ENCODE results near the gene ADD2.

The ADD2 gene

GRCh38 chr2:70796262-70796661, 28.3 kb upstream of the ADD2 start:
- H3K36me3 Mint-ChIP-seq (ENCODE audit: low read depth), result peaks cover 2% of the 10 kb centered on the region
- H3K9me3 Mint-ChIP-seq, result peaks cover 8% of the 10 kb centered on the region
- no peak overlapping the region for H3K27ac Mint-ChIP-seq
- H3K27me3 Mint-ChIP-seq (ENCODE audit: low read depth), result peaks cover 17% of the 10 kb centered on the region
- H3K4me3 Mint-ChIP-seq, result no peak overlapping the region
- H3K4me1 Mint-ChIP-seq (ENCODE audit: low read depth), result peaks cover 15% of the 10 kb centered on the region

- H3K4me3 Mint-ChIP-seq, result no peak overlapping the region
- H3K27me3 Mint-ChIP-seq (ENCODE audit: low read depth), result peaks cover 23% of the 10 kb centered on the region
- peaks cover 4% of the 10 kb centered on the region for H3K36me3 Mint-ChIP-seq (ENCODE audit: low read depth)
- peaks cover 8% of the 10 kb centered on the region for H3K9me3 Mint-ChIP-seq
- H3K27ac Mint-ChIP-seq, result no peak overlapping the region
- H3K4me1 Mint-ChIP-seq (ENCODE audit: low read depth), result peaks cover 18% of the 10 kb centered on the region
Observed at GRCh38 chr2:70795164-70795995, 27.4 kb upstream of the ADD2 start.

GRCh38 chr2:70793450-70793849, 25.4 kb upstream of the ADD2 start:
- Mint-ChIP-seq H3K4me3 (no peak overlapping the region), H3K36me3 (ENCODE audit: low read depth) (peaks cover 3% of the 10 kb centered on the region), H3K27me3 (ENCODE audit: low read depth) (peaks cover 35% of the 10 kb centered on the region), H3K4me1 (ENCODE audit: low read depth) (peaks cover 19% of the 10 kb centered on the region), H3K27ac (no peak overlapping the region), H3K9me3 (no peaks in the 10 kb centered on the region)

- Mint-ChIP-seq H3K4me3 (peak within 1 kb of the TSS; percentile 77), H3K4me1 (ENCODE audit: low read depth) (peaks cover 12% of the 10 kb centered on the region), H3K9me3 (no peaks in the 10 kb centered on the region), H3K36me3 (ENCODE audit: low read depth) (peaks cover 3% of the 10 kb centered on the region), H3K27me3 (ENCODE audit: low read depth) (peaks cover 58% of the 10 kb centered on the region), H3K27ac (no peak within 1 kb of the TSS)
Observed at GRCh38 chr2:70790136-70790828, 22.3 kb upstream of the ADD2 start, which contains the start of gene FIGLA. TSS of gene FIGLA (minus strand) at chr2:70790643. CDS start at chr2:70790638, 5 bp downstream.

DNA sequence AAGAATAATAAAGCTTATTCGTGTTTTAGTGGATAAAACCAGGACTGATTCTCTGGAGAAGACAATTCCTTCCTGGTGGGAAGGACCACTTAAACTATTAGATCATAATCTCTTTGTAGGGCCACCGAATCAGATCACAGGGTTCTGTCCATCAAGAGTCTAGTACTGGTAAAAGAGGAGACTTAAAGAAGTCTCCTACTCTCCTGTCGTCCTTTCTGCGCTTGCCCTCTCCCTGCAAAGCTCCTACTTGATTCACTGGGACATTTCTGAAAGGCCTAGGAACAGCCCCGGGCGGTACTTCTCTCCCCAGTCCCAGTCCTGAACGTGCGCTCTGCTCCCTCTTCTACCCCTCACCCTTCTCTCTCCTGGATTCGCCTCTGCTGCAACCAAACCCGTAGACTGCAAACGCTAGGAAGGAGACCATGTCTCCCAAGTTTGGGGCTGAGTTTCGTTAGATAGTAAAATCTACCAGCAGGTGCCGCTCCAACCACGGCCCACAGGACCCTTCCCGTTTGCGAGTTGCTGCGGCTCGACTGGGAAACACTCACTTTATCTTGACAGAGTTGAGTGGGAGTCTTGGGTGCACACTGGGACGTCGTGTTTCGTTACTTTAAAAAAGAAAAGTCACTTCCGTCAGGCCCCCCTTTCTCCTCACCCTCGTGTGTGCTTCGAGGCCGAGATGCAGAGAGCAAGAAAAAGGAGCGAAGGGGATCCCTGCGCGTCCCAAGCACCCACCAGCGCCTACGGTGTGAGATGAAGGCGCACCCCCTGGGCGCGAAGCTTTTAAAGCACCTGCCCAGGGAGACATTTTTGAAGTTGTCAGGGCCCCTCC, 21.5 kb upstream of the ADD2 start:
- peaks cover 59% of the 10 kb centered on the region for H3K27me3 Mint-ChIP-seq (ENCODE audit: low read depth)
- H3K36me3 Mint-ChIP-seq (ENCODE audit: low read depth), result peaks cover 3% of the 10 kb centered on the region
- no peaks in the 10 kb centered on the region for H3K9me3 Mint-ChIP-seq
- peaks cover 11% of the 10 kb centered on the region for H3K4me1 Mint-ChIP-seq (ENCODE audit: low read depth)
- peak overlapping the region; percentile 77 for H3K4me3 Mint-ChIP-seq
- no peak overlapping the region for H3K27ac Mint-ChIP-seq

- peaks cover 7% of the 10 kb centered on the region for H3K4me1 Mint-ChIP-seq (ENCODE audit: low read depth)
- peaks cover 46% of the 10 kb centered on the region for H3K27me3 Mint-ChIP-seq (ENCODE audit: low read depth)
- H3K4me3 Mint-ChIP-seq, result no peak overlapping the region
- no peaks in the 10 kb centered on the region for H3K9me3 Mint-ChIP-seq
- H3K36me3 Mint-ChIP-seq (ENCODE audit: low read depth), result peaks cover 1% of the 10 kb centered on the region
- H3K27ac Mint-ChIP-seq, result no peak overlapping the region
Observed at GRCh38 chr2:70785137-70785911, 17.3 kb upstream of the ADD2 start.

DNA sequence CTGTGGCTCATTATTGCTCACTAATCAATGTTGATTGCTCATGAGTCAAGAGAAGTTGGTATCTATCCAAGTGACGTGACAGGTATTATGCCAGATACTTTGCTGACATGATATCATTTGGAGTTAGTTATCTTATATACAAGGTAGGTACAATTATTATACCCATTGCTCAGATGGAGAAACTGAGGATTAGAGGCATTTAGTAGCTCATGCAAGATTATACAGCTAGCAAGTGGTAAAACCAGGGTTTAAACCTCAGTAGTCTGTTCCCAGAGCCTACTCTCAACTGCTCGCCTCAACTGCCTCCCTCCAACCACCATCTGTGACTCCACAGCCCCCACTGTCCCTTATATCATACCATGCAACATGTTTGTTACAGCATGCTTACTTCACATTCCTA, 16.3 kb upstream of the ADD2 start:
- Mint-ChIP-seq H3K36me3 (ENCODE audit: low read depth) (no peaks in the 10 kb centered on the region), H3K4me3 (no peak overlapping the region), H3K4me1 (ENCODE audit: low read depth) (peaks cover 2% of the 10 kb centered on the region), H3K9me3 (no peaks in the 10 kb centered on the region), H3K27ac (no peak overlapping the region), H3K27me3 (ENCODE audit: low read depth) (peaks cover 39% of the 10 kb centered on the region)

DNA sequence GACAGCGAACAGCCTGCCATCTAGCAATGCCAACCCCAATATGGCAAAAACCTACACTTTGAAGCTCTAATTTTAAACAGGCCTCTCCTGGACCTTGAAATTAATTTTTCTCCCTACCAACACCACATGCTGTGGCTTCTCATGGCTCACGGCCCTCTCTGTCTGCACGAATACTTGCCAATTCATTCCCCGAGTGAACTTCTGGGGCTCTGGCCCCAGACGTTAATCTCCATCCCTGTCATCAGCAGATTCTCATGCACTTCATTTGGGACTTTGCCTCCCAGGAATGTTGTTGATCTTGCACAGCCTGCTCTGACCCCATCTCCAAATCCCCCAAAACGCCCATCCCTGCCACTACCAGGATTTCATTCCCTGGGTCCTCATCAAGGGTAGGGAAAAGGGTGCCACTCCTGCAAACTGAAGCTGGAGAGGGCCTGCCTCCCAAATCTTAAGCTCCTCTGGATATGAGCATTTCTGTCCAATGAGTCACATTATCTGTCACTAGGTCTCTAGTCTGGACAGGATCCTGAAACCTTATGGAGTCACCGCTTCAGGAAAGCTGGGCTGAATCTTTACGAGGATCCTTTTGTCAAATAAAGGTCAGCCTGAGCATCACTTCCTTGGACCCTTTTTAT, 12.0 kb upstream of the ADD2 start:
- no peak overlapping the region for H3K4me3 Mint-ChIP-seq
- no peaks in the 10 kb centered on the region for H3K9me3 Mint-ChIP-seq
- peaks cover 36% of the 10 kb centered on the region for H3K27me3 Mint-ChIP-seq (ENCODE audit: low read depth)
- no peaks in the 10 kb centered on the region for H3K4me1 Mint-ChIP-seq (ENCODE audit: low read depth)
- H3K36me3 Mint-ChIP-seq (ENCODE audit: low read depth), result no peaks in the 10 kb centered on the region
- H3K27ac Mint-ChIP-seq, result no peak overlapping the region

- H3K4me3 Mint-ChIP-seq, result no peak overlapping the region
- H3K4me1 Mint-ChIP-seq (ENCODE audit: low read depth), result no peaks in the 10 kb centered on the region
- H3K27ac Mint-ChIP-seq, result no peak overlapping the region
- H3K27me3 Mint-ChIP-seq (ENCODE audit: low read depth), result peaks cover 42% of the 10 kb centered on the region
- no peaks in the 10 kb centered on the region for H3K9me3 Mint-ChIP-seq
- no peaks in the 10 kb centered on the region for H3K36me3 Mint-ChIP-seq (ENCODE audit: low read depth)
Observed at GRCh38 chr2:70779491-70779890, 11.5 kb upstream of the ADD2 start.

- no peak overlapping the region for H3K27ac Mint-ChIP-seq
- peaks cover 50% of the 10 kb centered on the region for H3K27me3 Mint-ChIP-seq (ENCODE audit: low read depth)
- no peak overlapping the region for H3K4me3 Mint-ChIP-seq
- H3K9me3 Mint-ChIP-seq, result peaks cover 2% of the 10 kb centered on the region
- H3K36me3 Mint-ChIP-seq (ENCODE audit: low read depth), result peaks cover under 1% of the 10 kb centered on the region
- peaks cover under 1% of the 10 kb centered on the region for H3K4me1 Mint-ChIP-seq (ENCODE audit: low read depth)
Observed at GRCh38 chr2:70778676-70779075, 10.7 kb upstream of the ADD2 start.

- Mint-ChIP-seq H3K36me3 (ENCODE audit: low read depth) (peaks cover 2% of the 10 kb centered on the region), H3K27ac (no peak overlapping the region), H3K4me1 (ENCODE audit: low read depth) (peaks cover 2% of the 10 kb centered on the region), H3K27me3 (ENCODE audit: low read depth) (peaks cover 61% of the 10 kb centered on the region), H3K9me3 (peaks cover 5% of the 10 kb centered on the region), H3K4me3 (no peak overlapping the region)
Observed at GRCh38 chr2:70777450-70777849, 9.4 kb upstream of the ADD2 start.

GRCh38 chr2:70776266-70776665, 8.3 kb upstream of the ADD2 start:
- Mint-ChIP-seq H3K4me1 (ENCODE audit: low read depth) (peaks cover 5% of the 10 kb centered on the region), H3K27me3 (ENCODE audit: low read depth) (peaks cover 61% of the 10 kb centered on the region), H3K36me3 (ENCODE audit: low read depth) (peaks cover 2% of the 10 kb centered on the region), H3K9me3 (peaks cover 5% of the 10 kb centered on the region), H3K4me3 (no peak overlapping the region), H3K27ac (no peak overlapping the region)

- Mint-ChIP-seq H3K27ac (no peak overlapping the region), H3K4me3 (no peak overlapping the region), H3K9me3 (peaks cover 5% of the 10 kb centered on the region), H3K27me3 (ENCODE audit: low read depth) (peaks cover 54% of the 10 kb centered on the region), H3K4me1 (ENCODE audit: low read depth) (peaks cover 7% of the 10 kb centered on the region), H3K36me3 (ENCODE audit: low read depth) (peaks cover 2% of the 10 kb centered on the region)
Observed at GRCh38 chr2:70775141-70775540, 7.1 kb upstream of the ADD2 start.
